Coronary artery (tissue), 2 donors: ENCODE data around the gene DCX.

Source experiments
- DNase-seq: peaks from one replicate; pipeline ENCODE4 v3.0.0-alpha.2; 2017; ENCODE audit warnings: low spot score
- H3K27ac ChIP-seq, 2 donors: fragments of 200-600 bp; sonication (generic); one replicate each; pipeline ENCODE4 v1.5.1; 2016 to 2019
- H3K4me3 ChIP-seq: fragments of 200-600 bp; sonication (generic); 2 replicates; pipeline ENCODE4 v1.5.1; 2016; ENCODE audit warnings: mild to moderate bottlenecking, moderate library complexity
- CTCF ChIP-seq: fragments of 200-600 bp; sonication (generic); IDR thresholded peaks from one replicate; pipeline ENCODE4 v1.5.1; 2019; ENCODE audit warnings: antibody characterized with exemption

The DCX gene

GRCh38 chrX:111395149-111395548 lies 16.8 kb downstream of the DCX start:
- Histone ChIP-seq H3K4me3 (no peak overlapping the region), H3K27ac (no peak overlapping the region)
- no peak for DNase-seq
- TF ChIP-seq CTCF: no peak

DNA sequence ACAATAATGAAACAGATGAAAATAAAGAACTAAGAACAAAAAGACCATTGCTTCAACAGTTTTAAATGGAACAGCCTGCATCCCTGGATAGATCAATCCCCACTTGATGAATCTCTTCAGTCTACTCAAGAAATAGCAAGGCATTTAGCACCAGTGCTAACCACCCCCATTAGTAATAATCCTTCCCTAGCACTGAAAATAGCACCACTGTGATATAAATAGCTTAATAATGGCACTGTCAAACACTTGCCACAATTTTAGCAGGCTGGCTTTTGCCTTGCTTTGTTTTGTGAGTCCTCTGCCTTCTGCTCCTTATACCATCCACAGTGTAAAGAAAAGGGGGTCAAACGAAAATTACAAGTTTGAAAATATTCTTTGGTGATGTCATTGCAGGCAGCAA lies 17.4 kb downstream of the DCX start:
- no peak overlapping the region for H3K4me3 ChIP-seq
- DNase-seq: no peak
- TF ChIP-seq CTCF: no peak
- no peak overlapping the region for H3K27ac ChIP-seq

GRCh38 chrX:111387470-111388070 lies 24.4 kb downstream of the DCX start:
- no peak for TF ChIP-seq CTCF
- no peak overlapping the region for H3K4me3 ChIP-seq
- no peak for DNase-seq
- H3K27ac ChIP-seq: no peak overlapping the region

- TF ChIP-seq CTCF: no peak
- DNase-seq: no peak
- Histone ChIP-seq H3K27ac (no peak overlapping the region), H3K4me3 (no peak overlapping the region)
Measured at GRCh38 chrX:111386615-111387233, 25.3 kb downstream of the DCX start.

DNA sequence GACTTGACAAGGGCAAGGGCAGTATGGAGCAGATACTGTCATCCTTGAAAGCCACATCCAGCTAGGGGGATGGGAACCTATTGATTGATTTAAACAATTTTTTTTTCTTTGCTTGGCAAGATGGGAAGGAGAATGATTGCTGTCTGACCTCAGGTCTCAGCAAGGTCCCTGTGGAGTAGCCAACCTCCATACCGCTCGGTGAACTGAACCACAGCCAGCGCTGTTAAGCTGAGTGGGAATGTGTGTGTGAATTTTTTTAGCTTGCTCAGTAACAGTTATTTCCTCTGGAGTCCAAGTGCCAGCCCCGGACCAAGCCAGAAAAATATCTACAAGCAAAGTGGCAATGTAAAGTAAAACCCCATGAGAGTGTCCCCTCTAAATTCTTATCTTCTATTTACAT lies 25.9 kb downstream of the DCX start:
- no peak overlapping the region for H3K4me3 ChIP-seq
- no peak for TF ChIP-seq CTCF
- no peak overlapping the region for H3K27ac ChIP-seq
- DNase-seq: no peak

DNA sequence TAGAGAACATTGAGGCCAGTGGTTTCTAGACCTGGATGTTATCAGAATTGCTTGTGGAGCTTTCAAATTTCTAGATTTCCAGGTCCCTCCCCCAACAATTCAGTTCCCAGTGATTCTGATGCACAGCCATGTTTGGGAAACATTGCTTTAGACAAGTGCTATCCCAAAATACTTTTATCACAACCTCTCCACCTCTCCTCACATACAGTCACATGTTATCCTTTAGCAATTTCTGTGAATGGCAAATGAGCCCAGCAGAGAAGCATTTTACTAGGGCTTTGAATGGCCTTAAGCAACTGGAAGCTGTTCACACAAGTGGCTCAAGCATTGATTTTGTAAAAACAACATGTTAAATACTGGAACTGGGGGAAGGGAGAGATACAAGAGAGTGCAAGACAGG lies 29.7 kb downstream of the DCX start:
- TF ChIP-seq CTCF: no peak
- DNase-seq: no peak
- no peak overlapping the region for H3K4me3 ChIP-seq
- no peak overlapping the region for H3K27ac ChIP-seq

- Histone ChIP-seq H3K4me3 (no peak overlapping the region), H3K27ac (no peak overlapping the region)
- no peak for TF ChIP-seq CTCF
- no peak for DNase-seq
Measured at GRCh38 chrX:111376897-111377578, 35.0 kb downstream of the DCX start.
